ENCODE results near the gene CLEC10A.
A peak's percentile ranks its signal among the peaks of the same experiment; 100 is the strongest.
"Not testable (repeated sequence)": the region's sequence is repeated elsewhere in the genome, so short reads cannot be mapped to it uniquely, and the experiment has no call there.

CLEC10A gene

GRCh38 chr17:7128160-7128559 lies 48.1 kb upstream of the CLEC10A start (continued):
- TF ChIP-seq, protein P1, sequence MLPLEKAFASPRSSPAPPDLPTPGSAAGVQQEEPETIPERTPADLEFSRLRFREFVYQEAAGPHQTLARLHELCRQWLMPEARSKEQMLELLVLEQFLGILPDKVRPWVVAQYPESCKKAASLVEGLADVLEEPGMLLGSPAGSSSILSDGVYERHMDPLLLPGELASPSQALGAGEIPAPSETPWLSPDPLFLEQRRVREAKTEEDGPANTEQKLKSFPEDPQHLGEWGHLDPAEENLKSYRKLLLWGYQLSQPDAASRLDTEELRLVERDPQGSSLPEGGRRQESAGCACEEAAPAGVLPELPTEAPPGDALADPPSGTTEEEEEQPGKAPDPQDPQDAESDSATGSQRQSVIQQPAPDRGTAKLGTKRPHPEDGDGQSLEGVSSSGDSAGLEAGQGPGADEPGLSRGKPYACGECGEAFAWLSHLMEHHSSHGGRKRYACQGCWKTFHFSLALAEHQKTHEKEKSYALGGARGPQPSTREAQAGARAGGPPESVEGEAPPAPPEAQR (tag by site-specific recombination; IDR thresholded peaks at IDR 0.05): no peak
- no peak for TF ChIP-seq ZNF544 (tag by site-specific recombination; IDR thresholded peaks at IDR 0.05)

DNA sequence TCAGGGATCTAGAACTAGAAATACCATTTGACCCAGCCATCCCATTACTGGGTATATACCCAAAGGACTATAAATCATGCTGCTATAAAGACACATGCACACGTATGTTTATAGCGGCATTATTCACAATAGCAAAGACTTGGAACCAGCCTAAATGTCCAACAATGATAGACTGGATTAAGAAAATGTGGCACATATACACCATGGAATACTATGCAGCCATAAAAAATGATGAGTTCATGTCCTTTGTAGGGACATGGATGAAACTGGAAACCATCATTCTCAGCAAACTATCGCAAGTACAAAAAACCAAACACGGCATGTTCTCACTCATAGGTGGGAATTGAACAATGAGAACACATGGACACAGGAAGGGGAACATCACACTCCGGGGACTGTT lies 47.5 kb upstream of the CLEC10A start:
- POLR2A ChIA-PET; H3K27ac ChIP-seq (ENCODE audit: extremely low read depth, low read depth, low read length); CTCF ChIA-PET; H3K9me3 ChIP-seq (ENCODE audit: control insufficient read depth, insufficient read depth, low read depth, low read length); H3K4me1 ChIP-seq (ENCODE audit: control insufficient read depth, insufficient read depth, low read length); H3K36me3 ChIP-seq (ENCODE audit: control insufficient read depth in 2 of 2, insufficient read depth in 1 of 2, low read length in 2 of 2); H3K4me3 ChIP-seq (ENCODE audit: low read depth, low read length): not testable (repeated sequence)
- TF ChIP-seq ZNF146 (tag by site-specific recombination; IDR thresholded peaks at IDR 0.05): peak; percentile 98

GRCh38 chr17:7126386-7126785 lies 46.3 kb upstream of the CLEC10A start:
- H3K36me3 ChIP-seq (ENCODE audit: control insufficient read depth in 2 of 2, insufficient read depth in 1 of 2, low read length in 2 of 2); H3K4me3 ChIP-seq (ENCODE audit: low read depth, low read length); H3K9me3 ChIP-seq (ENCODE audit: control insufficient read depth, insufficient read depth, low read depth, low read length); POLR2A ChIA-PET; H3K4me1 ChIP-seq (ENCODE audit: control insufficient read depth, insufficient read depth, low read length); CTCF ChIA-PET; H3K27ac ChIP-seq (ENCODE audit: extremely low read depth, low read depth, low read length): not testable (repeated sequence)

DNA sequence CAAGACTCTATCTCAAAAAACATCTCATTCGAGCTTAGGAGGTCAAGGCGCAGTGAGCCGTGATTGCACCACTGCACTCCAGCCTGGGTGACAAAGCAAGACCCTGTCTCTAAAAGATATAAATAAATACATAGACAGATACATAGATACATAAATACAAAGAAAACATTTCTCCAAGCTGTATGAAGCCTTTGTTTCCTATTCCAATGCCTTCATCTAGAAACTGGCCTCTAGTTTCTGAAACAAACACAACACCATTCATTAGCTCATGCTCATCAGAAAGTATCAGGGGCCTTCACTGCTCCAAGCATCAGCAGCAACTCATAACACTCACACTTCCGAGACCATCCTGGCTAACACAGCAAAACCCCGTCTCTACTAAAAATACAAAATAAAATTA lies 44.9 kb upstream of the CLEC10A start:
- H3K36me3 ChIP-seq (ENCODE audit: control insufficient read depth in 2 of 2, insufficient read depth in 1 of 2, low read length in 2 of 2): no peaks in the 10 kb centered on the region
- H3K4me3 ChIP-seq (ENCODE audit: low read depth, low read length): no peak overlapping the region
- H3K4me1 ChIP-seq (ENCODE audit: control insufficient read depth, insufficient read depth, low read length): no peaks in the 10 kb centered on the region
- H3K9me3 ChIP-seq (ENCODE audit: control insufficient read depth, insufficient read depth, low read depth, low read length): no peaks in the 10 kb centered on the region
- no peak for TF ChIP-seq ZNF670 (tag by site-specific recombination; IDR thresholded peaks at IDR 0.05; ENCODE audit: low read depth)
- no peak for TF ChIP-seq ZNF26 (tag by site-specific recombination; IDR thresholded peaks at IDR 0.05)
- no peak for TF ChIP-seq ZNF202 (tag by site-specific recombination; IDR thresholded peaks at IDR 0.05; ENCODE audit: borderline replicate concordance)
- TF ChIP-seq, protein P2, sequence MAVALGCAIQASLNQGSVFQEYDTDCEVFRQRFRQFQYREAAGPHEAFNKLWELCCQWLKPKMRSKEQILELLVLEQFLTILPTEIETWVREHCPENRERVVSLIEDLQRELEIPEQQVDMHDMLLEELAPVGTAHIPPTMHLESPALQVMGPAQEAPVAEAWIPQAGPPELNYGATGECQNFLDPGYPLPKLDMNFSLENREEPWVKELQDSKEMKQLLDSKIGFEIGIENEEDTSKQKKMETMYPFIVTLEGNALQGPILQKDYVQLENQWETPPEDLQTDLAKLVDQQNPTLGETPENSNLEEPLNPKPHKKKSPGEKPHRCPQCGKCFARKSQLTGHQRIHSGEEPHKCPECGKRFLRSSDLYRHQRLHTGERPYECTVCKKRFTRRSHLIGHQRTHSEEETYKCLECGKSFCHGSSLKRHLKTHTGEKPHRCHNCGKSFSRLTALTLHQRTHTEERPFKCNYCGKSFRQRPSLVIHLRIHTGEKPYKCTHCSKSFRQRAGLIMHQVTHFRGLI (tag by site-specific recombination; IDR thresholded peaks at IDR 0.05): no peak
- TF ChIP-seq ELK4 (IDR thresholded peaks at IDR 0.05; ENCODE audit: borderline replicate concordance, low read depth, low read length): no peak
- TF ChIP-seq, protein P3, sequence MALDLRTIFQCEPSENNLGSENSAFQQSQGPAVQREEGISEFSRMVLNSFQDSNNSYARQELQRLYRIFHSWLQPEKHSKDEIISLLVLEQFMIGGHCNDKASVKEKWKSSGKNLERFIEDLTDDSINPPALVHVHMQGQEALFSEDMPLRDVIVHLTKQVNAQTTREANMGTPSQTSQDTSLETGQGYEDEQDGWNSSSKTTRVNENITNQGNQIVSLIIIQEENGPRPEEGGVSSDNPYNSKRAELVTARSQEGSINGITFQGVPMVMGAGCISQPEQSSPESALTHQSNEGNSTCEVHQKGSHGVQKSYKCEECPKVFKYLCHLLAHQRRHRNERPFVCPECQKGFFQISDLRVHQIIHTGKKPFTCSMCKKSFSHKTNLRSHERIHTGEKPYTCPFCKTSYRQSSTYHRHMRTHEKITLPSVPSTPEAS (tag by site-specific recombination; IDR thresholded peaks at IDR 0.05): no peak
- no peak for TF ChIP-seq ZNF501 (tag by site-specific recombination; IDR thresholded peaks at IDR 0.05)
- TF ChIP-seq ZNF112 (tag by site-specific recombination; IDR thresholded peaks at IDR 0.05): no peak
- TF ChIP-seq ZNF174 (tag by site-specific recombination; IDR thresholded peaks at IDR 0.05): no peak
- TF ChIP-seq, protein P4, sequence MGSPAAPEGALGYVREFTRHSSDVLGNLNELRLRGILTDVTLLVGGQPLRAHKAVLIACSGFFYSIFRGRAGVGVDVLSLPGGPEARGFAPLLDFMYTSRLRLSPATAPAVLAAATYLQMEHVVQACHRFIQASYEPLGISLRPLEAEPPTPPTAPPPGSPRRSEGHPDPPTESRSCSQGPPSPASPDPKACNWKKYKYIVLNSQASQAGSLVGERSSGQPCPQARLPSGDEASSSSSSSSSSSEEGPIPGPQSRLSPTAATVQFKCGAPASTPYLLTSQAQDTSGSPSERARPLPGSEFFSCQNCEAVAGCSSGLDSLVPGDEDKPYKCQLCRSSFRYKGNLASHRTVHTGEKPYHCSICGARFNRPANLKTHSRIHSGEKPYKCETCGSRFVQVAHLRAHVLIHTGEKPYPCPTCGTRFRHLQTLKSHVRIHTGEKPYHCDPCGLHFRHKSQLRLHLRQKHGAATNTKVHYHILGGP (tag by site-specific recombination; IDR thresholded peaks at IDR 0.05): no peak
- no peak for TF ChIP-seq SCRT2 (tag by site-specific recombination; IDR thresholded peaks at IDR 0.05)
- no peak for TF ChIP-seq ZNF280D (tag by site-specific recombination; IDR thresholded peaks at IDR 0.05)
- CTCF ChIA-PET: interaction anchor here (0.6 to 1.5 kb wide), 5 partner anchors 8 to 171 kb away, joined by 3 to 8 read pairs (median 4); no protein-coding TSS in a partner anchor
- no peak overlapping the region for H3K27ac ChIP-seq (ENCODE audit: extremely low read depth, low read depth, low read length)
- POLR2A ChIA-PET: interaction anchor here (0.5 kb wide), 1 partner anchor 141 kb away, joined by 4 read pairs; no protein-coding TSS in a partner anchor

All from HEK293 (cell line).